Thyroid gland (tissue), 4 donors: ENCODE measurements around the gene GYPE.

Experiments used
- POLR2A ChIP-seq, 2 donors: fragments of 450-650 bp; IDR thresholded peaks; one replicate each; pipeline ENCODE4 v1.6.1; 2017; ENCODE audit warnings: antibody characterized with exemption in 2 of 2, mild to moderate bottlenecking in 2 of 2, moderate library complexity in 1 of 2
- TF ChIP-seq, protein P1 (sequence below), 6 experiments: fragments of 200-600 bp in 3 of 6; fragments of 450-650 bp in 3 of 6; sonication (generic) in 3 of 6; IDR thresholded peaks; one replicate each; pipeline ENCODE4 v1.5.1; 2016 to 2019; ENCODE audit warnings: antibody characterized with exemption in 6 of 6, mild to moderate bottlenecking in 2 of 6, inconsistent platforms in 1 of 6, moderate library complexity in 1 of 6

DNA sequence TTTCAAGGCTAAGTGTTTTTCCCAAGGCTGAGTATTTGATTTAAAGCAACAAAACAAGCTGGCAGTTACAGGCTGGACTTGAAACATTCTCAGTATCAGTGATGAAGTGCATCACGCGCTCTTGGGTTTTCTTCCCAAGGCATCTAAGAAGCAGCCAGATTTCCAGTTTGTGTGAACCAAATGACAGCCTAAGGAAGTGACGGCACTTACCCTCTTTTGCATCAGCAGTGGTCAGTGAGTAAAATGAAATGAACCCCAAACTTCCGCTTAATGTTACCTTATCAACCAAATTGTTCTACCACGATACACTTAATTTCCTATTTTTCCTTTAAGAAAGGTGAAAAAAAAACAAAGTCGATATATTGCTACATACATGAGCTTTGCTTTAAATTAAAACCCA lies 15.8 kb upstream of the GYPE start:
- TF ChIP-seq, protein P1, sequence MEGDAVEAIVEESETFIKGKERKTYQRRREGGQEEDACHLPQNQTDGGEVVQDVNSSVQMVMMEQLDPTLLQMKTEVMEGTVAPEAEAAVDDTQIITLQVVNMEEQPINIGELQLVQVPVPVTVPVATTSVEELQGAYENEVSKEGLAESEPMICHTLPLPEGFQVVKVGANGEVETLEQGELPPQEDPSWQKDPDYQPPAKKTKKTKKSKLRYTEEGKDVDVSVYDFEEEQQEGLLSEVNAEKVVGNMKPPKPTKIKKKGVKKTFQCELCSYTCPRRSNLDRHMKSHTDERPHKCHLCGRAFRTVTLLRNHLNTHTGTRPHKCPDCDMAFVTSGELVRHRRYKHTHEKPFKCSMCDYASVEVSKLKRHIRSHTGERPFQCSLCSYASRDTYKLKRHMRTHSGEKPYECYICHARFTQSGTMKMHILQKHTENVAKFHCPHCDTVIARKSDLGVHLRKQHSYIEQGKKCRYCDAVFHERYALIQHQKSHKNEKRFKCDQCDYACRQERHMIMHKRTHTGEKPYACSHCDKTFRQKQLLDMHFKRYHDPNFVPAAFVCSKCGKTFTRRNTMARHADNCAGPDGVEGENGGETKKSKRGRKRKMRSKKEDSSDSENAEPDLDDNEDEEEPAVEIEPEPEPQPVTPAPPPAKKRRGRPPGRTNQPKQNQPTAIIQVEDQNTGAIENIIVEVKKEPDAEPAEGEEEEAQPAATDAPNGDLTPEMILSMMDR (IDR thresholded peaks at IDR 0.05) = no peak
- TF ChIP-seq POLR2A (IDR thresholded peaks at IDR 0.05) = no peak
